Measurements from ENCODE around the gene CISTR. TPM values are rescaled to one million over a fixed set of nuclear protein-coding genes. Genes with fewer than 3 reads are reported as not detected.
"Not testable (repeated sequence)": the region's sequence is repeated elsewhere in the genome, so short reads cannot be mapped to it uniquely, and the experiment has no call there.

The CISTR gene
- total and polyA plus RNA-seq, 4 donors: 0.79 to 1.2 (median 1.1) TPM; not detected in 1

- Histone ChIP-seq H3K27ac (ENCODE audit: low read depth, low read length) (peak overlapping the region; percentile 37), H3K4me3 (ENCODE audit: low read depth, low read length) (peak overlapping the region; percentile 84), H3K9me3 (ENCODE audit: control insufficient read depth, insufficient read depth, low read length) (no peaks in the 10 kb centered on the region), H3K36me3 (ENCODE audit: control insufficient read depth, insufficient read depth, low read length) (peaks cover 19% of the 10 kb centered on the region), H3K4me1 (ENCODE audit: control insufficient read depth, insufficient read depth, low read length) (peaks cover 10% of the 10 kb centered on the region), H3K27me3 (ENCODE audit: control insufficient read depth, insufficient read depth, low read length) (no peaks in the 10 kb centered on the region)
- no peak for DNase-seq (ENCODE audit: low read depth in 4 of 6, low spot score in 6 of 6)
- WGBS (ENCODE audit: insufficient coverage): 23% methylated on average over 3 of the region's 7 CpGs
These were observed 23.6 kb downstream of the CISTR start for GRCh38 chr12:53728206-53728605.

- peaks cover 10% of the 10 kb centered on the region for H3K4me1 ChIP-seq (ENCODE audit: control insufficient read depth, insufficient read depth, low read length)
- no peaks in the 10 kb centered on the region for H3K27me3 ChIP-seq (ENCODE audit: control insufficient read depth, insufficient read depth, low read length)
- H3K9me3 ChIP-seq (ENCODE audit: control insufficient read depth, insufficient read depth, low read length): no peaks in the 10 kb centered on the region
- 0% methylated on average over 24 of the region's 38 CpGs for WGBS (ENCODE audit: insufficient coverage)
- H3K4me3 ChIP-seq (ENCODE audit: low read depth, low read length): peak within 1 kb of the TSS; percentile 84
- peak within 1 kb of the TSS; percentile 37 for H3K27ac ChIP-seq (ENCODE audit: low read depth, low read length)
- DNase-seq (ENCODE audit: low read depth in 4 of 6, low spot score in 6 of 6): peak; percentile 91 to 100 (median 98)
- H3K36me3 ChIP-seq (ENCODE audit: control insufficient read depth, insufficient read depth, low read length): peaks cover 24% of the 10 kb centered on the region
These were observed 24.3 kb downstream of the CISTR start, which contains the start of gene CALCOCO1 for GRCh38 chr12:53727310-53728041. Gene CALCOCO1, minus strand, starts transcription at chr12:53727452. Its CDS starts 2,210 bp downstream, at chr12:53725242.

- Histone ChIP-seq H3K27me3 (ENCODE audit: control insufficient read depth, insufficient read depth, low read length) (no peaks in the 10 kb centered on the region), H3K27ac (ENCODE audit: low read depth, low read length) (peak overlapping the region; percentile 22), H3K9me3 (ENCODE audit: control insufficient read depth, insufficient read depth, low read length) (no peaks in the 10 kb centered on the region), H3K4me1 (ENCODE audit: control insufficient read depth, insufficient read depth, low read length) (peaks cover 10% of the 10 kb centered on the region), H3K4me3 (ENCODE audit: low read depth, low read length) (peak overlapping the region; percentile 84), H3K36me3 (ENCODE audit: control insufficient read depth, insufficient read depth, low read length) (peaks cover 29% of the 10 kb centered on the region)
- 0% methylated on average over 8 of the region's 15 CpGs for WGBS (ENCODE audit: insufficient coverage)
- no peak for DNase-seq (ENCODE audit: low read depth in 4 of 6, low spot score in 6 of 6)
These were observed 24.9 kb downstream of the CISTR start for GRCh38 chr12:53726946-53727309.

GRCh38 chr12:53726341-53726740 lies 25.4 kb downstream of the CISTR start:
- peak overlapping the region; percentile 84 for H3K4me3 ChIP-seq (ENCODE audit: low read depth, low read length)
- no peak for DNase-seq (ENCODE audit: low read depth in 4 of 6, low spot score in 6 of 6)
- H3K9me3 ChIP-seq (ENCODE audit: control insufficient read depth, insufficient read depth, low read length): no peaks in the 10 kb centered on the region
- H3K4me1 ChIP-seq (ENCODE audit: control insufficient read depth, insufficient read depth, low read length): peaks cover 10% of the 10 kb centered on the region
- no CpG with 5 or more reads among the region's 2 CpGs for WGBS (ENCODE audit: insufficient coverage)
- H3K36me3 ChIP-seq (ENCODE audit: control insufficient read depth, insufficient read depth, low read length): peaks cover 34% of the 10 kb centered on the region
- no peak overlapping the region for H3K27ac ChIP-seq (ENCODE audit: low read depth, low read length)
- no peaks in the 10 kb centered on the region for H3K27me3 ChIP-seq (ENCODE audit: control insufficient read depth, insufficient read depth, low read length)

- no peak for DNase-seq (ENCODE audit: low read depth in 4 of 6, low spot score in 6 of 6)
- Histone ChIP-seq H3K27me3 (ENCODE audit: control insufficient read depth, insufficient read depth, low read length) (no peaks in the 10 kb centered on the region), H3K4me1 (ENCODE audit: control insufficient read depth, insufficient read depth, low read length) (peaks cover 10% of the 10 kb centered on the region), H3K9me3 (ENCODE audit: control insufficient read depth, insufficient read depth, low read length) (no peaks in the 10 kb centered on the region), H3K36me3 (ENCODE audit: control insufficient read depth, insufficient read depth, low read length) (peaks cover 38% of the 10 kb centered on the region), H3K27ac (ENCODE audit: low read depth, low read length) (no peak overlapping the region), H3K4me3 (ENCODE audit: low read depth, low read length) (no peak overlapping the region)
- 44% methylated on average over 3 of the region's 4 CpGs for WGBS (ENCODE audit: insufficient coverage)
These were observed 26.0 kb downstream of the CISTR start for GRCh38 chr12:53725824-53726223.

- H3K4me1 ChIP-seq (ENCODE audit: control insufficient read depth, insufficient read depth, low read length): peaks cover 7% of the 10 kb centered on the region
- H3K36me3 ChIP-seq (ENCODE audit: control insufficient read depth, insufficient read depth, low read length): peaks cover 42% of the 10 kb centered on the region
- H3K27ac ChIP-seq (ENCODE audit: low read depth, low read length): no peak overlapping the region
- H3K27me3 ChIP-seq (ENCODE audit: control insufficient read depth, insufficient read depth, low read length): no peaks in the 10 kb centered on the region
- no peak for DNase-seq (ENCODE audit: low read depth in 4 of 6, low spot score in 6 of 6)
- H3K4me3 ChIP-seq (ENCODE audit: low read depth, low read length): no peak overlapping the region
- no peaks in the 10 kb centered on the region for H3K9me3 ChIP-seq (ENCODE audit: control insufficient read depth, insufficient read depth, low read length)
- WGBS (ENCODE audit: insufficient coverage): no CpG with 5 or more reads among the region's 3 CpGs
These were observed 29.2 kb downstream of the CISTR start for GRCh38 chr12:53722450-53723041.

GRCh38 chr12:53720946-53721345 lies 30.8 kb downstream of the CISTR start:
- Histone ChIP-seq H3K9me3 (ENCODE audit: control insufficient read depth, insufficient read depth, low read length) (no peaks in the 10 kb centered on the region), H3K4me3 (ENCODE audit: low read depth, low read length) (no peak overlapping the region), H3K27me3 (ENCODE audit: control insufficient read depth, insufficient read depth, low read length) (no peaks in the 10 kb centered on the region), H3K4me1 (ENCODE audit: control insufficient read depth, insufficient read depth, low read length) (peaks cover 3% of the 10 kb centered on the region), H3K27ac (ENCODE audit: low read depth, low read length) (no peak overlapping the region), H3K36me3 (ENCODE audit: control insufficient read depth, insufficient read depth, low read length) (peaks cover 58% of the 10 kb centered on the region)
- DNase-seq (ENCODE audit: low read depth in 4 of 6, low spot score in 6 of 6): no peak
- WGBS (ENCODE audit: insufficient coverage): 80% methylated on average over 1 of the region's 1 CpG

- 54% methylated on average over 2 of the region's 2 CpGs for WGBS (ENCODE audit: insufficient coverage)
- Histone ChIP-seq H3K36me3 (ENCODE audit: control insufficient read depth, insufficient read depth, low read length) (peaks cover 65% of the 10 kb centered on the region), H3K9me3 (ENCODE audit: control insufficient read depth, insufficient read depth, low read length) (no peaks in the 10 kb centered on the region)
These were observed 32.1 kb downstream of the CISTR start for GRCh38 chr12:53719649-53720048.

GRCh38 chr12:53718567-53718966 lies 33.2 kb downstream of the CISTR start:
- H3K36me3 ChIP-seq (ENCODE audit: control insufficient read depth, insufficient read depth, low read length): peaks cover 67% of the 10 kb centered on the region
- DNase-seq (ENCODE audit: low read depth in 4 of 6, low spot score in 6 of 6); H3K27ac ChIP-seq (ENCODE audit: low read depth, low read length); H3K4me1 ChIP-seq (ENCODE audit: control insufficient read depth, insufficient read depth, low read length); H3K27me3 ChIP-seq (ENCODE audit: control insufficient read depth, insufficient read depth, low read length); H3K4me3 ChIP-seq (ENCODE audit: low read depth, low read length); H3K9me3 ChIP-seq (ENCODE audit: control insufficient read depth, insufficient read depth, low read length): not testable (repeated sequence)
- WGBS (ENCODE audit: insufficient coverage): 92% methylated on average over 3 of the region's 6 CpGs

More at GRCh38 chr12:53719649-53720048, 32.1 kb downstream of the CISTR start:
- no peaks in the 10 kb centered on the region for H3K4me1 ChIP-seq (ENCODE audit: control insufficient read depth, insufficient read depth, low read length)
- no peaks in the 10 kb centered on the region for H3K27me3 ChIP-seq (ENCODE audit: control insufficient read depth, insufficient read depth, low read length)
- H3K4me3 ChIP-seq (ENCODE audit: low read depth, low read length): no peak overlapping the region
- DNase-seq (ENCODE audit: low read depth in 4 of 6, low spot score in 6 of 6): no peak
- H3K27ac ChIP-seq (ENCODE audit: low read depth, low read length): no peak overlapping the region

- Histone ChIP-seq H3K4me1 (ENCODE audit: control insufficient read depth, insufficient read depth, low read length) (peaks cover 3% of the 10 kb centered on the region), H3K27me3 (ENCODE audit: control insufficient read depth, insufficient read depth, low read length) (no peaks in the 10 kb centered on the region), H3K27ac (ENCODE audit: low read depth, low read length) (no peak overlapping the region), H3K4me3 (ENCODE audit: low read depth, low read length) (no peak overlapping the region), H3K36me3 (ENCODE audit: control insufficient read depth, insufficient read depth, low read length) (peaks cover 69% of the 10 kb centered on the region), H3K9me3 (ENCODE audit: control insufficient read depth, insufficient read depth, low read length) (no peaks in the 10 kb centered on the region)
- DNase-seq (ENCODE audit: low read depth in 4 of 6, low spot score in 6 of 6): no peak
- 93% methylated on average over 5 of the region's 5 CpGs for WGBS (ENCODE audit: insufficient coverage)
These were observed 34.5 kb downstream of the CISTR start for GRCh38 chr12:53717319-53717718.
